IPS-NIHi11 (cell line): Measurements from ENCODE around the gene SH3RF3.

Experiments
- DNase-seq: peaks from one replicate; pipeline ENCODE4 v3.0.0; 2012; ENCODE audit warnings: mixed read lengths, low spot score

Gene SH3RF3

DNA sequence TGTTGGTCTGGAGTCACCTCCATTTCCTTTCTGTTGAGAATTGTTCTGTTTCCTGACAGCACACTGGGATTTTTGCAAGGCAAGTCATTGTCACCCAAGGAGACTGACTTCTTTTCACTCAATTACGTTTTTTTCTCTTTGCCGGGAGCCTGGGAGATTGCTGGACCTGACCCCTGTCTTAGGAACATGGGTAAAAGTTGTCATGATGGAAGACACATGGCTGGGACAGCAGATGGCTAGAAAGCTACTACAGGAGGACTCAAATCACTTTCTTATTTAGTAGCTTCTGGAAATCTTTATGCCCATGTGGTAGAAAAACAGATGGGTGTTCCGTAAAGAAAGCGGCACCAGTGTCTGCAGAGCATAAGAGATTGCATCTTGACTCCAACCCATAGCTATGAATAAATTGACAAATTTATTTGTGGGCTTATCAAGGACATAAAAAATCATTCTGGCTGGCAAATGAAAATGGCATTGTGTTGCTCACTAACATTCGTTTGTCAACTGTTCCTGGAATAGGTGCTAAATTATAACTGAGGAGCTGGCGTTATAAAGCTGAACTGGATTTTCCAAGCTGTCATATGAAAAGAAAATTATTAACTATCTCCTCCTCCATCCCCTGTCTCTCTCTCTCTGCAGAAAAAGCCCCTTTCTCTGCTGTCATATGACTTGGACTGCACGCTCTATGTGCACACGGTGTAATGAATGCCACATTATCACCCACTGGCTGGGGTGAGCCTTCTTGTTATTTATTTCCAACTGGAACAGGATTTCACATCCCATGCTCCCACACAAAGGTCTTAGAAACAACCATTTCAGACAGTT, 159.8 kb downstream of the SH3RF3 start:
- DNase-seq, result no peak

DNA sequence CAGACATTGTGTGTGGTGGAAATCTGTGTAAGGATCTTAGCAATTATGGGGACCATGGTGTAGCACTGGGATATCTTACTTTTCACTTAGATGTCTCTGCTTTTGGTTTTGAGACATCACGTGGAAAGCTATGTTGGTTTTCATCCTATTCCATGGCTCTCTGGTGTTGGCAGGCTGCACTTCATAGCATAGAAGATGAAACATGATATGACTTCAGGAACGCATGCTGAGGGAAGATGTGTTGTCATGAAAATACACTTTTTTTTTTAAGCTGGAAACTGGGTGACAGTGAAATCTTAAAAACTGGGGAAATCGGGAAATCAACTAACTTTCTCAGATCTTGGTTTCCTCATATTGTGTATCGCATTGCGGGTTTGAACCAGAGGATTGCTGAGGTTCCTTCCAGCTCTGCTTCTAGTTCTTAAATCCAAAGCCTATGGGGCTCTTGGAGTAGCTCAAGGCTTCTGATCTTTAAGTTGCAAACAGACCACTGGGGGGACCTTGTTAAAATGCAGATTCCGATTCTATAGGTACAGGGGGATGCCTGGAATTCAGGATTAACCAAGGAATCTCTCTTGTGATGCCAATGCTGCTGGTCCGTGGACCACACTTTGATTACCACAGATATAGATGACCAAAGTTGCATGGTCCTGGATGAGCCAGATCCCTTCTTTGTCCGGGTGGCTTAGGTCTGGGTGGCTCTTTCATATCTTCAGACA, 160.7 kb downstream of the SH3RF3 start:
- no peak for DNase-seq

DNA sequence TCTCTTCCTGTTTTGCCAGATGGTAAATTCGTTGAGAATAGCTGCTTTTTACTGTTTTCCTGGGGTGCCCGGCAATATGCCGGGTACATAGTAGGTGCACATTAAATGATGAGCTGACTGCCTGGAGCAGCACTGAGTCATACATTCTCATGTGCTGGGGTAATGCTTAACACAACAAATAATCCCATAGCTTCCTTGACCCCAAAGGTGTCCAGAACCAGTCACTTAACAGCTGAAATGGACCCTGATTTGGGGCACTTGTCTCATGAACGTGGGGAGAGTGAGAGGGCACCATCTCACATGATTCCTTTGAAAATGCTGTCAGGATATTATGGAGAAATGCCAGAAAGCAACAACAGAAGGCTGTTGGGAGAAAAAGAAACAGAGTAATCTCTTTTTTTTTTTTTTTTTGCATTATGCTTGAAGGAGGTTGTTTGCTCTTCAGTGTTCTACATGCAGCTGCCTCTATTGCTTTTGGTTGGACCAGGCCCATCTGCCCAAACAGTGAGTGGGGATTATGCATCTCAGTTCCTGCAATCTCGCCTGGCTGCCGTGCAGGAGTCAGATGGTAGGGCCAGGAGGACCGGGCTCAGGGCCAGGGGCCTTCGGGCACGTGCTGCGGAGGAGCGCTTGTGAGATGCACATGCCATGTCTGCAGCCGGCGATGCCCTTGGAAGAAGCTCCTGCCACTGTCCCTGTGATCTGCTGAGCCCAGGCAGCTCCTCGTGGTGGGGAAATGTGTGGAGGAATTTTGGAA, 162.1 kb downstream of the SH3RF3 start:
- no peak for DNase-seq

DNA sequence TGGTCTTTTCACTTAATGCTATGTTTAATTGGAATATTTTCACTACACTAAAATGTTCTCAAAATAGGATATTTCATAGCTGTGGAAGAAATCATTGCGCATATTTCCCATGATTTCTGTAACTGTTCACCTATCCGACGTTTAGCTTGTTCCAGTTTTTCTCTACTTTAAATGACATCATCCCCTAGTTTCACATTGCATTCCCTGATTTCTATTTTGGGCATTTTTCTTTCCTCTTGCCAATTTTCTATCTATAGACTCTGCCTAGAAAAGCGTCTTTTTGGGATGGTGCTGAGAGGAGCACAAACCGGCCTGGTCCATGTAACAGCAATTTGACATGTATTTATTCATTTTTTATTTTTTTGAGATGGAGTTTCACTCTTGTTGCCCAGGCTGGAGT, 163.4 kb downstream of the SH3RF3 start:
- DNase-seq, result no peak

DNA sequence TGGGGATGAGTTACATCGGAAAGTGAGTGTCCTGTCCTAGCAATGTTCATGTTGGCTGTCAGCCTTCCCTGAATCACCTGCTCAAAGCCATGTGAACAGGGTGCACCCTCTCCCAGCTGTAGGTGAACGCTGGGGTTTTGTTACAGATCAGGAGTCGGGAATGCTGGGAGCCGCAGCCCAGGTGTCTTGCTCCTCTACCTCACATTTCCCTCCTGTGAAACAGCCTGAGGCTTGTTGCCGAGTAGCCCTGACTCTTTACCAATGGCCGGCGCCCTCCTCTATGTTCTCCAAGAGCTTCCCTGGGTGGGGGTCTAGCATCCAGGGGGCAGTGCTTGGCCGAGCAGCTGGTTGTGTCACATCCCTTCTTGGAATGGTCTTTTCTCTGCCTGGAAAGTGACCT, 164.7 kb downstream of the SH3RF3 start:
- no peak for DNase-seq

DNA sequence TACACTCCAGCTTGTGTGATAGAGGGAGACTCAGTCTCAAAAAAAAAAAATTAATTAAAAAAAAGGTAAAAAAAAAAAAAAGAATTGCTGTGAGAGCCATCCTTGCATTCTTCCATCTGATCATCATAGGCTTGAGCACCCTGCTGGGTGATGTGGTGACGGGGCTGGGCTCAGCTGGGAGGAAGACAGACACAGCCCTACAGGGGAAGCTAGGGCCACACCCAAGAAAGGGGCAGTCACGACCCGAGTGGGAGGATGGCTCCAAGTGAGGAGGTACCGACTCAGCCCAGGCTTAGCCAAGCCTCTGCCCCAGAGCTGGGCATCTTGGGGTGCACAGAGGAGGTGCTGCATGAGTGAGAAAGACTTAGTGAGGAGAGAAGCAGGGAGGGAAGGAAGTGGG, 165.5 kb downstream of the SH3RF3 start:
- no peak for DNase-seq

DNA sequence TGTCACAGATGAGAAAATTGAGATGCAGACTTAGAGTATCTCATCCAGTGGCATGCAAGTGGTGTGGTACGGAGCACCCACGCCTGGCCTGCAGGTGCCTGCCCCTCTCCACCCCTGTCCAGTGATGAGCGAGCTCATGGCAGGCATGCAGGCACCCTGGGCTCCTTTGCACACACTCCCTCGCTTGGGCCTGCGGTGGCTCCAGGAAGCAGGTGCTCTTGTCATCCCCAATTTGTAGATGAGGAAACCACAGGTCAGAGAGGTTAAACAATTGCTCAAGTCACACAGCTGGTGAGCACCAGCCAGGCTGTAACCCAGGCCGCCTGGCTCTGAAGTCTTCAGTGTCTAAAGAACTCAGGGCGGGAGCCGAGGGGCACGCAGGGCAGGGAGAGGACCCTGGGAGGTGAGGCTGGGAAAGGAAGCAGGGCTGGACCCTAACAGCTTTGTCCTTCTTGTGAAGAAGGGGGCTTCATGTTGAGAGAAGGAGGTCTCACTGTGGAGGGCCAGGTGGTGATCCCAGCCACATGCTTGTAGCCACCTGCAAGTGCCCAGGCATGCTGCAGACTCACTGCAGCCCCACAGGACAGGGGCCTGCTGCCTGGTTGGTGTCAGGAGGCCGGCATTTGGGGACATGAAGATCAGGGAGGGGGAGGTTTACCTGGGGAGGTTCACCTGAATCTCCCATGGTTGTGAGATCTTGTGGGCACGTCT, 166.2 kb downstream of the SH3RF3 start:
- no peak for DNase-seq

DNA sequence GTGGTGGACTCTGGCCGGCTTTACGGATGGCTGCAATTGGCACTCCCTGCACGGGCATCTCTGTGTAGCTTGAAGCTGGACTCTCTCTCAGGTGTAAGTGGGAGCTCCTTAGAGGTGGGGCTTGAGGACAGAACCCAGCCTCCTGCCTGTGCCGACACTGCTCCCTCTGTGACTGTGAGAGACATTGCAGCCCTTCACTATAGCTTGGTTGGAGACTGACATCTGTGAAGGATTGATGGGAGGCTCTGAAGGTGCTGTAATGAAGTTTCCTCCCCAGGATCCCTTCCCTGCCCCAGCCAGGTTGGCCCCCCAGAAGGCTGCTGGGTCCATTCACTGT, 166.7 kb downstream of the SH3RF3 start:
- DNase-seq, result no peak

DNA sequence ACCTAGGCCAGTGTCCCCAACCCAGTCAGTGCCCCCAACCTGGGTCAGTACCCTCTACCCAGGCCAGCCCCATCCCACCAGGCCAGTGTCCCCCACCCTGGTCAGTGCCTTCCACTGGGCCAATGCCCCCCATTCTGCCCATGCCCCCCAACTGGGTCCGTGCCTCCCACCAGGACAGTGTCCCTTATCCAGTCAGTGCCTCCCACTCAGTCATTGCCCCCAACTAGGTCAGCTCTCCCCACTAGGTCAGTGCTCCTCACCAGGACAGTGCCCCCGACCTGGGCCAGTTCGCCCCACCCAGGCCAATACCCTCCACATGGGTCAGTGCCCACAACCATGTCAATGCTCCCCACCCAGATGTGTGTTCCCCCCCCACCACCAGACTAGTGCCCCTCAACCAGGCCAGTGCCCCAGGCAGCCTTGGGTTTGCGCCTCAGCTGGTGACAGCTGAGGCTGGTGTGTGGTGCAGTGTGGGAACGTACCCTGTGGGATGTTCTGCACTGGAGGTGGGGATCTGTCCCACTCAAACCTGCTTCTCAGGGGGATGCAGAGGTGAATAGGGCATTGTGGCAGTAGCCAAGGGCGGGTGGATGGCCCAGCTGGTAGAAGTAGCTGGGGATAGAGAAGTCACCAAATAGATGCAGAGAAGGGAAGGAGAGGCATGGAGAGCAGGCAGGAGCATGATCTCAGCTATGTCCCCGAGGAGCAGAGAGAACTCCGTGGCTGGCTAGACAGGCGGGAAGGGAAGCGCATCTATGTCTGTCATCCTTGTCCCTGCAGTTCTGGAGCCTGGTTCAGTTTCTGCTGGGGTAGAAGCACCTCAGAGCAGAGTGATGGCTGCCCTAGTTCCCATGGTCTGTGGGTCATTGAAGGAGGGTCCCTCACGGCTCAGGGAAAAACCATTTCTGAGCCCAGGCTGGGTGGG, 168.8 kb downstream of the SH3RF3 start:
- DNase-seq, result no peak

DNA sequence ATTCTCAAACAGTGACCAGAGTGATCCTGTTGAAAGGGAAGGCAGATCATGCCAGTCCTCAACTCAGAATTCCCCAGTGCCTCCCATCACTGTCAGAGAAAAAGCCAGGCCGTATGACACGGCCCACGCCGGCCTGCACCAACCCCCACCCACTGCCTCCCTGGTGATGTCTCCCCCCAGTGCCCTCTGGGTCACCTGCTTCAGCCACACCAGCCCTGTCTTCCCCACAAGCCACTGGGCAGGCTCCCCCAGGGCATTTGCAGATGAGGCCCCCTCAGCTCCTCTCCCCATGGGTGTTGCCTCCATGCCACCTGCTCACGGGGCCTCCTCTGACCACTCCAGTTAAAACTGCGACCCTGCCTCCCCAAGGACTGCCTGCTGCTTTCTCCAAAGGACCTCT, 169.8 kb downstream of the SH3RF3 start:
- no peak for DNase-seq

DNA sequence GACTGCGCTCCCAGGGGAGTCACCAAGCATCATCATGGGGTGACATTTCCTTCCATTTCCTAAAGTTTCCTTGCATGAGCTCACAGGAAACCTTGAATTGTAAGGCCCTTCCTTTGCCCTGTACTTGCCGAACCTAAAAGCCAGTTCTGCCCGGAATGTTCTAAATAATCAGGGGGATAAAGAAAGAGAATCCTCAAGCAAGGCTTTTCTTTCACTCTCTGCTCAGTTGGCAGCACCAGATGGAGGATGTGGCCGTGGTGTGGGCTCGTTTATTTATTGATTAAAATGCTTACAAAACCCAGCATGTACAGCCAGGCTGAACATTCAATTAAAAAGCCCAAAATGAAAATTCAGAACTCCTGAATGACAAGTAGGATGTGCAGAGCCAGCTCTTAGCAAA, 170.5 kb downstream of the SH3RF3 start:
- DNase-seq, result no peak

DNA sequence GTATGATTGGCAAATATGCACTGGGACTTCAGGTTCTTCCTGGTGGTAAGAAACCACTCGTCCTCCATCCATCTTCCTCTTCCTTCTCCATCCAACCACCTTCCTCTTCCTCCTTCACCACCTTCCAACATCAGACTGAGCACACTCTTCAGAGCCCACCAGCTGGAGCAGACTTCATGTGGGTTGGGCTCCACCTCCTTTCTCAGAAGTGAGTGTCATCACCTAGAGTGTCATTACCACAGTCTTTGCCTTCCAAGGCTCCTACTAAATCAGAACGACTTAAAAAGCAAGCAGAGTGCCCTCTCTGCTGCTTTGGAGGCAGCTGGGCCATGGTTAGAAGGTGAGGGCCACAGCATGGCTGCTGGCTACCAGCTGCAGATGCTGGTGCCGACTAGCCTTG, 171.6 kb downstream of the SH3RF3 start:
- no peak for DNase-seq

DNA sequence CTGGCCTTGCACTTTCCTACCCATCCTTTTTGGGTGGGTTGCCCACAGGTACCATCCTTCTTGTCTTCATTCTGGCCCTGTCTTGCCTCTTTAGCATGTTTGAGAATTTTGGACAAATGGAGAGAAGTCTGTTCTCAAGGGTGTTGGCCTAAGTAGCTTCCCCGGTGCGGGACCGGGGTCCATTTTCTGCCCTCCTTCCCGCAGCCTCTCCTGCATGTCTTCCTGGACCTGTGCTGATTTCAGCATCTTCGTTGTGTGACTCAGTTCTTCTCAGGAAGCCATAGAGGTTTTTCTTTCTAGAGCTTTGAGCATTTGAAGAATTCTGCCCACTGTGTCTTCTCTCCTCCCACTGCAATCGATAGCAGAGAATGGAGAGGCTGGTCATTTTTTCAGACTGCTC, 172.7 kb downstream of the SH3RF3 start:
- DNase-seq, result no peak

DNA sequence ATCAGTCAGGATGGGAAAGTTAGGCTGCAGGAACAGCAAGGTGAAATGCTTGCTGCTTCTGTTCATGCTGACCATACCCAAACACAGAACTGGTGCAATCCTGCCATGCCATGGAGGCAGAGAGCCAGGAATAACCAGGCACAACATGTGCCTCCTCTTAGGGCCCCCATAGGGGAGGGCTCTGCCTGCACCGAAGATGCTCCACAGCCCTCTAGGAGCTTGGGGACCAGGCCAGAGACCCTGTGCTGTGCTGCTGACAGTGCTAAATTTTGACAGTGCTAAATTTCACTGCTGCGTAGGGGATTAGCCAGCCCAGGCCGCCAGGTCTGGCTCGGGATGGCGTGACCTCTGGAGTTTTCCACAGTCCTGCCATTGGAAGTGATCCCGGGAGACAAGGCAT, 173.3 kb downstream of the SH3RF3 start:
- DNase-seq, result no peak

DNA sequence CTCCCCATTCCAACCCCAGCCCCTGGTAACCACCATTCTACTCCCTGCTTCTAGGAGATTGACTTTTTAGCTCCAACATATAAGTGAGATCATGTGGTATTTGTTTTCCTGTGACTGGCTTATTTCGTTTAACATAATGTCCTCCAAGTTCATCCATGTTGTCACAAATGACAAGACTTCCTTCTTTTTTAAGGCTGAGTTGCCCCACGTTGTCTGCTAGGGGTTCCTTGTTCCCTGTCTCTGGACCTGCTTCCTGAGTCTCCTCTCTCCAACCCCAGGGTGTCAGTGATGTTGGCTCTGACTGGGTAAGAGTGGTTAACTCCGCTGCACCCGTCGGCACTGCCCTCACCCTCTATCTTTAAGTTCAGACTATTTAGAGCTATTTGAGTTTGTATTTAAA, 175.2 kb downstream of the SH3RF3 start:
- no peak for DNase-seq

DNA sequence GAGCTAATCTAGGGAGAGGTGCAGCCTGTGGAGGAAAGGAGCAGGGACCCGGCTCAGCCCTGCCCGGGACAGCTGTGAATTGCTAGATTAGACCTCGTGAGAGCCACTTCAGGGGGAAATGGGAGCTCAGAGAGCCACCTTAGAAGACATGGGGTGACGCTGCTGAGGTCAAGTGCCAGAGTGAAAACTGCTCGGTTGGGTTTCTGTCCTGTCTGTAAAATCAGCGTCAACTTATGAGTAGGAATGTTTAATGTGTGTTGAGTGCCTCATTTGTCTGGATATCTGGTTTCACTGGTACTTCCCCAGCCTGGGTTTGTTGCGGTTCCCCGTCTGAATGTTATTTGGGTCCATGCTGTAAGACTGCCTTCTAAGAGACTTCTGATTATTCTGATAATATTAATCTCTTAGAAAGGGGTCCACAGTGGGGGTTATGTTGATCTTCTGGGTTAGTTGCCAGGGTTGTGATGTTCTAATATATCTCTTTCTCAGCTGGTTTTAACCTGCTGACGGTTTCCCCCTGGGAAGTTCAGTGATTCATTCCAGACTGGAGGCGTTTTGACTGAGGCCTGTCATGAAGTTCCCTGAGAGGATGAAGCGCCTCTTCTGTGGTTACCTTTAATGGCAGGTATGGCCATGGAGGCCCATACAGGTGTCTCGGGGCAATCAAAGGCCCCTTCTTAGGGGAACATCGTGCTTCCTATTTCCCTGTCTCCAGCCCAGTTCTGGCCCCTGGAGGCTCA, 175.9 kb downstream of the SH3RF3 start:
- DNase-seq, result no peak

DNA sequence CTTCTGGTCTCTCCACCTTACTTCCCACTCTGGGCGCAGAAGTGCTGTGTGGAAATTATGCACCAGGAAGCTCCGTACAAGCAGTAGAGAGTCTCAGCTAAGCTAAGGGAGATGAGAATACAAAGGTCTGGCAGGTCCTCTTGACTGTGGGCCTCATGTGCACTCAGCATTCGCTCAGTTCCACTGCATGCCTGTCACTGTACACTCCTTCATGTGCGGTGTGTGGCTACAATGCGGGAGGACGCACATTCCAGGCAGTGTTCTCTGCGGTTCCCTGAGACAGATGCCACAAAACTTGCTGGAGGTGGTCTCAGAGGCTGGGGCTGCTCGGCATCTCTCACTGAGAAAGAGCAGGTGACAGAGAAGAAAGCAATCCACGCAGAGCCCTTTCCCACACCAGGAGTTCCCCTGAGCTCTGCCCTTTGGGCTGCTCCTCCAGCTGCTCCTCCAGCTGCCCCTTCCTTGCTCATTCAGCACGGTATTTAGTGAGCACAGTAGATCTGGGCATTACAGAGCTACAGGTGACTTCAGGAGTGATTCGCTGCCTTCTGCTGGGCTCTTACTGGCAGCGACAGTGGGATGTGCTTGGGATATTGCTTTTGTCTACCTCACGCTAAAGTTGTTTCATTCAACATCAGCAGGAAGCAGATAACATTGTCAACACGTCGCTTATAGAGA, 176.6 kb downstream of the SH3RF3 start:
- DNase-seq, result no peak

DNA sequence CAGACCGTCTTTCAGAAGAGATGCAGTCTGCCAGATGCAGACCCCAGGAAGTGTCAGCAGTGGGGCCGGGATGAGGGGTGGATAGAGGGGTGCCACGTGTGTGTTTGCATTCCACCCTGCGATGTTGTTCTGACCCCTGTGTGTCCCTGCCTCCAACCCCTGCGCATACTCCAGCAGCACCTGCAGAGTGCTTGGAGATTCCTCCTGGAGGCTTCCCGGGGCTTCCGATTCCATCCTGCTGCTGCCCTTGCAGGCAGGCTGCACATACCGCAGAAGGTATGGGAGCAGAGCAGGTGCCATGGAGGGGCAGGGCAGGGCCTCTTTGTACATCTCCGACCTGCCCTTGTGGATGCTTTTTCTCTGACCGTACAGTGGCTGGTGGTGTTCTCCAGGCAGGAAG, 177.2 kb downstream of the SH3RF3 start:
- DNase-seq, result no peak

DNA sequence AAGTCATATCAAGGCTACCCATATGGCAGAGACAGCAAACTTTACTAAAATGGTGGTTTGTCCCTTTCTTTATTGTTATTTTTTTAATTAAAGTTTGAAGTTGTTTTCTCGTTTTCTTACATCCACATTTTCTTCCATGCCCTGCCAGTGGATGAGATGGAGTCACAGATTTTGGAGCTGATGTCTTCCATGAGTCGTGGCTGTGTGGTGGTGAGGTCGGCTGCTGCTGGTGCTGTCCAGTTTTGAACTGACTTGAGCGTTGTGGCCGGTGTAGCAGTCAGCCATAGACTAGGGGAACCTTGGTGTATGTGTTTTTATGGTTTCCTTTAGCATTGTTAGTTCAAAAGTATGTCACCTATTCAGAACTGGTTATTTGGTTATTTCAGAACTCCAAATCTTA, 182.8 kb downstream of the SH3RF3 start:
- DNase-seq, result no peak

DNA sequence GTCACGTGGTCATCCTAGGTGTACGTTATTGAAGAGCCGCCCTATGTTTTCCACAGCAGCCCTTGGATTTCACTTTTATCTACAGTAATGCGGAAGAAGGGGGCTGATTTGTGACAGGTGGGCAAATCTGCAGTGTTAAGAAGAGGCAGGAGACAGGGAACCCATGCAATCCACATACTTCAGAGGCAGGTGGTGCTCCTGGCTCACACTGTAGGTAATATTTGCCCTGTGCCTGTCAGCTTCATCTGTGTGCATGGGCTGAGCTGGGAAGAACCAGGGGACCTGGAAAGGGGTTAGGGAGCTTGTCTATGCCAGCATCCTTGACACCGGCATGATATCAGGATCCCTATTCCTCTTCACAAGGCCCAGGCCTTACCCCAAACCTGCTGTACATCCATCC, 183.9 kb downstream of the SH3RF3 start:
- no peak for DNase-seq
